NCI-H510A (cell line): ENCODE results near the gene PHLDB3.

Source experiments
- DNase-seq: peaks from one replicate; lab custom pipeline; 2025; lab: John Stamatoyannopoulos, UW

The PHLDB3 gene

DNA sequence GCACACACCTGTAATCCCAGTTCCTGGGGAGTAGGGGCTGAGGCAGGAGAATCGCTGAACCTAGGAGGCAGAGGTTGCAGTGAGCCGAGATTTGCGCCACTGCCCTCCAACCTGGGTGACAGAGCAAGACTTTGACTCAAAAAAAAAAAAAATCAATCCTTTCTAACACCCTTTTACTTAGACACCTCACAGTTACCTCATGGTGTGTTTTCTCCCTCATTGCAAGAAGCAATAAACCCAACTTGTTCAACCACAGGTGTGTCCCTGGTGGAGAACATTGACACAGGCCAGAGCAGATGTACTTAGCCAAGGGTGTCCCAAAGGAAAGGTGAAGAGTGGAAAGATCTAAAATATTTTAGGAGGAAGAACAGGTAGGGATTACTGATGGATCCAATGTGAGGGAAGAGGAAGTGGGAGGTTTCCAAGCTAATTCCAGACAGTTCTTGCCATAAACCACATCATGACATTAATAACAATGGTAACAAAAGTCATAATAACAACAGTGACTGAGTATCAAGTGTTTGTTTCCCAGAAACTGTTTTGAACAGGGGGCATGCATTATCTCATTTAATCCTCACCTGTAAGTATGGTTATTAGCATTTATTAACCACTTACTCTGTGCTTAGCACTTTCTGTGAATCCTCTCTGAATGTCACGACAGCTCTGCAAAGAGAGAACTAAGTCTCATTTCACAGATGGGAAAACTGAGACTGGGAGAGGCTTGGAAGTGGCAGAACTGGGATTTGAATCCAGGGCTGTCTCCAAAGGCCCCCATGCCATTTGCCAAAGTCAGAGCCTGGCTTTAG lies 36.0 kb downstream of the PHLDB3 start:
- DNase-seq, result no peak

DNA sequence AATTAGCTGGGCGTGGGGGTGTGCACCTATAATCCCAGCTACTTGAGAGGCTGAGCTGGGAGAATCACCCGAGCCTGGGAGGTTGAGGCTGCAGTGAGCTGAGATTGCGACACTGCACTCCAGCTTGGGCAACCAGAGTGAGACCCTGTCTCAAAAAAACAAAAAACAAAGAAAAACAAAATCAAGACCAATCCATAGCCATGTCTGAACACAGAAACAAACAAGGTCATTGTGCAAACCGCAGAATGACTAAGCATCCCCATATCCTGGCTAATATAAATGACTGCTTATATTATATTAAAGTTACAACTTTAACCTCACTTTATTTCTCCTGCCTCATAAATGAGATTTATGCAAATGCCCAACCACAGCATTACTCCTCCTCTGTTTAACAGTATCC lies 36.8 kb downstream of the PHLDB3 start:
- no peak for DNase-seq

DNA sequence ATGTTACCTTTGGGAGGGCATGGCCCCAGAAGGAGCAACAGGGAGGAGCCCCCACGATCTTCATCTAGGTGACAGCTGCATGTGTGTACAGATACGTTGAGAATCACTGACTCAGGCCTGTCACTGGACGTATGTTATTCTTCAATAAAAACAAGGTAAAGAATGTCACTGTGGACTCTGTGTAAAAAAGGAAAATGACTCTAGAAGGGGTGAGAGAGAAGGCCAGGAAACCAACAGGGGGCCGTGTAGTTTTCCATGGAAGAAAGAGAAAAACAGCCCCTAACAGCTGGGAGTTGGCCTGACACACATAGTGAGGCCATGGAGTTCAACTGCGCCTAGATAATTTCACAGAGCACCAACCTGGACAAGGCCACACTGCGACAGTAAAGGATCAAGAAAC lies 37.3 kb downstream of the PHLDB3 start:
- DNase-seq, result no peak

DNA sequence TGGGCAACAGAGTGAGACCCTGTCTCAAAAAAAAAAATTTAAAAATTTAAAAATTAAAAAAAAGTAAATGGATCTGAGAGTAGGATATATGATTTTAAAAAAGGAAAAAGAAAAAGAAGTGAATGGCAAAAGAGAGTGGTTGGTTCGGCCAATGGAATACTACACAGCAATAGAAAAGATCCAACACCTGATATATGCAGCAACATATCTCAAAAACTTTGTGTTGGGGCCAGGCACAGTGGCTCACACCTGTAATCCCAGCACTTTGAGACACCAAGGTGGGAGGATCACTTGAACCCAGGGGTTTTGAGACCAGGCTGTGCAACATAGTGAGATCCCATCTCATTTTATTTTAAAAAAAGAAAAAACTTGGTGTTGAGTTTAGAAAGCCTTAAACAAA lies 37.8 kb downstream of the PHLDB3 start:
- no peak for DNase-seq

DNA sequence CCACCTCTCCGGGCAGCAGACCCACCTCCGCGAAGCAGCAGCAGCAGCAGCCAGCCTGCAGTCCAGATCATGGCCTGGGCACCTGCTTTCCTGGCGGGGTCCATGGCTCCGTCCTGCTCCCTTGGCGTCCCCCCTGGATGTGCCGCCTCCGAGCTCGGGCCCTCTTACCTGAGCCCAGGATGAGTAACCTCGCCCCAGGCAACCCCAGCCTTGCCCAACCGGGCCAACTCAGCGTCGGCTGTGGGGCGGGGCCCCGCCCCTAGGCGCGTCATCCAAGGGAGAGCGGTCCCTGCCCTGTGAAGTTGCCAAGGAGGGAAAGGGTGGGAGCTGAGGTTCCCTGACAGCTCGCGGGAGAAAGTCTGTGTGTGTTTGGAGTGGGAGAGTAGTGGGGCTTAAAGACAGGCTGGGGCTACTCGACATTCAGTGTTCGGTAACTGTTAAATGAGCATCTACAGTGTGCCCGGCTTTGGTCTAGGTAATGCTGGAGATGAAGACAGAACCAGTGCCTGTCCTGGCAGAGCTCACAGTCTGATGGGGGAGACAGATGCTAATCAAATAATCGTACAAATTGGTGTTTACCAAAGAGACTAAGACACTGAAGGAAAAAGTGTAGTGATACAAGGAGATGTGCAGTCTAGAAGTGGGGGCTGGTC lies 39.0 kb downstream of the PHLDB3 start, which contains the start of gene LYPD3:
TSS of gene LYPD3 (minus strand) at position 141 of the 653 bp plus-strand sequence. CDS start at position 104, 37 bp downstream.
- no peak for DNase-seq

DNA sequence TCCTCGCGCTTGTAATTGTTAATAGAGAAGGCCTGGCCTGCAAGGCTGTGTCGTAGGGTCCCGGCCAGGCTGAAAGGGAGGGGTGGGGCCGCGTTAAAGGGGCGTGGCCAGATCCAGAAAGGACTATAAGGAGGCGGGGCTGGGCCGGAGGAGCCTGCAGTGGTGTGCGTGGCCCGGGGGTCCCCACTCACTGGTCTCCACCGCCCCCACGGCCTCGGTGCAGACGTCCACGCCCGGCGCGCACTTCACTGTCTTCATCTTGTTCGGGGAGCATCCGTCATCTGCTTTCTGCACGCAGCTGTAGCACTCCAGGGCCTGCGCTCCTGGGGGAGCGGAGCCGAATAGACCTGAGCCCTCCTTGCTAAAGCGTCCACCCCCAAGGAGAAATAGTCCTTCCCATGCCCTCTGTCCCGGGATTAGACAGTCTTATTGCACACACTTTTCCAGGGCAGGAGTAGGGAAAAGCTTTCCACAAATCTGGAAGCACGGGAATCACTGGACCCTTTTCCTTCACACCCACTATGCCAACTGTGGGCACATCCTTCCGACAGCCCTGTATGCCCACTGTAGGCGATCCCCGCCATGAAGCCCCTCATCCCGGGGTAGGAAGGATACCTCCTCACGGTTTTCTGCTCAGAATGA lies 40.3 kb downstream of the PHLDB3 start:
- DNase-seq, result no peak

DNA sequence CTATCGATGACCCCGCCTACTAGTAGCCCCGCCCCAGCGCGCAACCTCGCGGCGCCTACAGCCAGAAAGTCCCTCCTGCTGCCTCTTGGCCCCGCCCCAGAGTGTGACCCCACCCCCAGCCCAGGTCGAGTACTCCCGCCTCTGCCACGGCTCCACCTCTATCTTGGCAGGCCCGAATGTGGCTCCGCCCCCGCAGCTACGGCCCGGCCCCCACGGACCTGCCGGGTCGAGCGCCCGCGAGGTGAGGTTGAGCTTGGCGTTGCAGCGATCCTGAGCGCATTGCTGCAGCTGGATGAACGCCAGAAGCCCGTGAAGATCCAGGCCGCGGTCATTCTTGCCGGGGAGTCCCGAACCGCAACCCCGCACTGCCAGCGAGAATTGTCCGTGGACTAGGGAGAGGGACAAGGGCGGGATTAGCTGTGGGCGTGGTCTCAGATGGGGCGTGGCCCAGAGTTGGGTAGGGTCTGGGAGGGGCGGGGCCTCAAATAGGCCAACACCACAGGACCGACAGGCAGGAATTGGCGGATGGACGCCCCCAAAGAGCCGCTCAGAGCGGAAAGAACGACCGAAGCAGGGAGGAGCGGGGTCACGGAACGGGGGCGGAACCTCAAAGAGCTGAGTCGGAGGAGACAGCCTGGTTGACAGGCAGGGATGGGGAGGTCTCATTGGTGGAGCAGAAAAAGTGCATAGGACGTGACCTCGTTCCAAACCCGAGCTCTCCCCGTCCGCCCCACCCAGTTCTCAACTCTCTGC lies 41.0 kb downstream of the PHLDB3 start:
- DNase-seq, result peak; percentile 36

DNA sequence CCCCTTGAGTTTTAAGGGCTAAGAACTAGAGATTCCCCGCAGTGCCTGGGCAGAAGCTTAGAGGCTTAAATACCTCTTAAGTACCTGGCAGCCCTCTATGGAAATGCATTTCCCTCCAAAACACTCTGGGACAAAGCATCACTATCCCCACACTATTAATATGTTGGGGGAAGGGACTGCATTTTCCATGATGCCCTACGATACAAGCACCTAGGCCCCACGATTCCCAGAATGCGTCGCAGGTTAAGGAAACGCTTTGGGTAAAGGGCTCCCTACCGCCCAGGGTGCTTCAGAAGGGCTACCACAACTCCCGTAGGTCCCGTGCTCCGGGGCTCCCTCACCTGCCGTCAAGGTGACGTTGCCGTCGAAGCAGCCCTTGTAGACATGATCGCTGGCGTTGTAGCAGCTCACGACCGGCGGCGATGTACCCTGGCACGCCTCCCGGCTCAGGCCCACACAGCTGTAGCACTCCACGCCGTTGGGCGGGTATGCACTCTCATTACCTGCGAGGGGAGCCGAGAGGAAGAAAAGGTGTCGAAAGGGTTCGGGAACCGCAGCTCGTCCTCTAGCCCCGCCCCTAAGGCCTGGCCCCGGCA lies 41.7 kb downstream of the PHLDB3 start:
- DNase-seq, result peak; percentile 36

DNA sequence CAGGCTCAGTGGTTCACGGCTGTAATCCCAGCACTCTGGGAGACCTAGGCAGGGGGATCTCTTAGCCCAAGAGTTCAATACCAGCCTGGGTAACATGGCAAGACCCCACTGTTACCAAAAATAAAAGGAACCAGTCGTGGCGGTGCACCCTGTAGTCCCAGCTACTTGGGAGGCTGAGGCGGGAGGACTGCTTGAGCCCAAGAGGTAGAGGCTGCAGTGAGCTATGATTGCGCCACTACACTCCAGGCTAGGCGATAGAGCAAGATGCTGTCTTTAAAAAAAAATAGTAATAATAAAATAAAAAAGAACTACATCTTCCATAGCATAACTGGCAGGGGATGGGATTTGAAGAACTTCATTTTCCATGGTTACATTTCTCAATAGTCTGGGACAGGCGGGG lies 42.2 kb downstream of the PHLDB3 start:
- DNase-seq, result no peak

DNA sequence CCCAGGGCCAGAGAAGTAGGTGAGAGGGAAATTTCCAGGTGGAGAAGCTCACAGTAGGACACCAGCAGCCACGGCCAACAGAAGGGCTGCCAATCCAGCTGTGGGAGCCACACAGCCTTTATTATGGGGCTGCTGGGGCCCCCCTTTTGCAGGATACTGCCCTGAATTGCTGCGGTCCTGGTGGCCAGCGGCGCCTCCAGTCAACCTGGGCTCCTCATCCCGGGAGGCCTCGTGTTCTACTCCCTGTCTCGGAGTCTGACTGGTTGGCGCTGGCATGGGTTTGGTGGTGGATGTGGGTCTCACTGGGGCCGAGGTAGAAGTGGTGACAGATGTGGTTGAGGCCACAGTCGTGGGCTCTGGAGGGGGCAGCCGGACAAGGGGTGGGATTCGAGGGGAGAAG lies 43.2 kb downstream of the PHLDB3 start:
- DNase-seq, result no peak

DNA sequence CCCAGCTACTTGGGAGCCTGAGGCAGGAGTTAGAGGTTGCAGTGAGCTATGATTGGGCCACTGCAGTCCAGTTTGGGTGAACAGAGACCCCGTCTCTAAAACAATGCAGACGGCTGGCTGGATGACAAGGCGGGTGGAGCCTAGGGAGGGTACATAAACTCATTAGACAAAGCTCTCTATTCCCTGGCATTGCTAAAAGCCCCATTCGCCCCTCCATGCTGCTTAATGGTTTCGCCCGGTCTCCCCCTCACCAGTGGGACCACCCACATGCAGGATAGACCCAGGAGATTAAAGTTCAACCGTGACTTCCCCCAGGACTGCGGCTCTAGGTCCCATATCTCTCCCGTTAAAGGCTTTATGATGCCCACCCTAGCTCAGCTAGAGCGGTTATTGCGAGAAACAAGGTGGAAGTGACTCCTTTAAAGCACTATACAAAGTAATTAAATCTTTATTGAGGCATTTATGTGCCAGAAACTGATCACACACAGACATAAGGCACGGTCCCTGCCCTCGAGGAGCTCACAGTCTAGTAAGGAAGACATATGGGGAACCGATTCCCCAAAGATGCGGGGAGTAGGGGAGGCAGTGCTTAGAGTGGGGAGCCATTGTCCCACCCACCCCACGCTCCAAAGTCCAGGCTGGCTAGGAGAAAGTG lies 44.1 kb downstream of the PHLDB3 start:
- DNase-seq, result no peak

DNA sequence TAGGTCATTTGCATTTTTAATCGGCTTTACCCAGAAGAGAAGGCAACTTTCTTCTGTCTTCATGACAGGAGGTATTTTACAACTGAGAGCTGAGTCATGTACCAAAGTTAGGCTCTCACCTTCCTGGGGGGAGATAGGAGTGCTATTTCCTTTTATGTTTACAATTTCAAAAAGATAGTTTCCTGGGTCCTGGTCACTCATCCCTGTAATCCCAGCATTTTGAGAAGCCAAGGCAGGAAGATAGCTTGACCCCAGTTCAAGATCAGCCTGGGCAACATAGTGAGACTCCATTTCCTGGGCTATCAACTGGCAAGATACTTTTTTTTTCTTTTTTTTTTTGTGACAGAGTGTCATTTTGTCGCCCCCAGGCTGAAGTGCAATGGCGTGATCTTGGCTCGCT lies 46.7 kb downstream of the PHLDB3 start:
- no peak for DNase-seq

DNA sequence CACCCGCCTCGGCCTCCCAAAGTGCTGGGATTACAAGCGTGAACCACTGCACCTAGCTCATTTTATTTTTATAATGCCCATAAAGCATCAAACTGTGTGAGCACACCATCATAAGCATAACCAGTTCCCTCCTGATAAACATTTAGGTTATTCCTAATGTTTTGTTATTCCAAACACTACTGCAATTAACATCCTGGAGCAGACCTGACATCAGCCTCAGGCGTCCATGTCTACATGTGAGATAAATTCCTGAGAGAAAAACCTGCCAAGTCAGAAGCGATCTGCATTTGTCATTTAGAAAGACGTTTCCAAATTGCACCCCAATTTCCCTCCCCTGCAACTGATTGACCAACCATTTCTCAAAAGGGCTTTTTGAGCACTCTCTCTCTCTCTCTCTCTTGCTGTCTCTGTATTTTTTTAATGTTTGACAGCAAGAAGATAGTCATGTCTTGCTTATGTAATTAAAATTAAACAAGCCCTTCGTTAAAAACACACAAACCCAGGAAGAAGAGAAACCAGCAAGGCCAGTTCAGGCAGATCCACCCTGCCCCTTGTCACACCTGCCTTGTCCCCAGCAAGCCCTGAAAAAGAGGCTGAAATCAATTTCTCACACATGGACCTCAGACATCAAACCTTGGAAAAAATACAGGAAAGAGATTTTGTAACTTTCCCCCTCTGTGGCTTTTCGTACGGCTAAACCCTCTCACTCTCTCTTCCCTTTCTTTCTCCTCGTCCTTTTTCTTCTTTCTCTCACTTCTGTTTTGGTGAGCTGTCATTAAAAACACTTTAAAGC lies 49.0 kb downstream of the PHLDB3 start:
- DNase-seq, result no peak

DNA sequence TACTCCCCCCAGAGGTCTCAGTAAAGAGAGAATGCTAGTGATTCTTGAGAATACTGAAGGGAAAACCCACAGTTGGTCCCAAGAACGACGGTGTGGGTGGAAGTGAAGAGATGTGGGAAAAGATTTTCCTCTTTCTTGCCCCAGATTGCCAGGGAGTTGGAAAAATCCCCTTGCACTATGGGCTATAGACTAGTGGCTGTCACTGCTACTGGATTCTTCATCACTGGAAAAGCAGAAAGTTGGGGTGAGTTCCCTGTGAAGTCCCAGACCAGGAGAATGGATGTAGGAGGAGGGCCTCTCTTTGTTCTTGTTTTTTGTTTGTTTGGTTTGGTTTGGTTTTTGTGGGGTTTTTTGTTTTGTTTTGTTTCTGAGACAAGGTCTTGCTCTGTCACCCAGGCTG lies 50.5 kb downstream of the PHLDB3 start:
- no peak for DNase-seq

DNA sequence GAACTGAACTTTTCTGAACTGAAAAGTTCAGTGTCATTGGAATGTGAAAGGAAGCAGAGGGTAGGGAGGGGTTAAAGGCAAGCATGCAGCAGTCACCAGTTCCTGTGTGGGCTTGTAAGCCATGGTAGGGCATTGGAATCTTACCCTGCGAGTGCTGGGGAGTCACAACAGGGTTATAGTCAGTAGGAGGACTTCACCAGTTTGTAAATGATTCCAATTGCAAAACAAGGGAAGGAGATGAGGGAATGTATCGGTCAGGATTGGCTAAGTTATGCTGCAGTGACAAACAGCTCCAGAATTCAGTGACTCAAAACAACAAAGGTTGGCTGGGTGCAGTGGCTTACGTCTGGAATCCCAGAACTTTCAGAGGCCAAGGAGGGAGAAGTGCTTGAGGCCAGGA lies 52.0 kb downstream of the PHLDB3 start:
- DNase-seq, result no peak

DNA sequence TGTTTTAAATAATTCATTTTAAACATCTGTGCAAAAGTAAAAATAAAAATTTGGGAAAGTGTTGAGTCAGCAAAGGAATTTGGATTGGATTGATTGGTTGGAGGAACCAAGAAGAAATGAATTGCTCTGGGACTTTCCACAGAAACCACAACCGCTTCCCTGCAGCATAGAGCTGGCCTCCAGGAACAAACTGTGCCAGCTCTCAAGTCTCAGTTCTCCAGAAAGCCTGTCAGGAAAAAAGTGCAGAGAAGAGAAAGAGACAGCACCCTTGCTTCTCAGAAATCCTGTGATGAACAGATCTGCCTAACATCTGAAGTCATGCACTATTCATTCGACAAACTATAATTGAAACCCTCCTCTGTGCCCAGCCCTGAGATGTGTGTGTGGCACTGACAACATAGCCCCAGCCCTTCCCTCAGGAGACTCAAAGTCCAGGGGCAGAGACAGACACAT lies 54.0 kb downstream of the PHLDB3 start:
- no peak for DNase-seq

DNA sequence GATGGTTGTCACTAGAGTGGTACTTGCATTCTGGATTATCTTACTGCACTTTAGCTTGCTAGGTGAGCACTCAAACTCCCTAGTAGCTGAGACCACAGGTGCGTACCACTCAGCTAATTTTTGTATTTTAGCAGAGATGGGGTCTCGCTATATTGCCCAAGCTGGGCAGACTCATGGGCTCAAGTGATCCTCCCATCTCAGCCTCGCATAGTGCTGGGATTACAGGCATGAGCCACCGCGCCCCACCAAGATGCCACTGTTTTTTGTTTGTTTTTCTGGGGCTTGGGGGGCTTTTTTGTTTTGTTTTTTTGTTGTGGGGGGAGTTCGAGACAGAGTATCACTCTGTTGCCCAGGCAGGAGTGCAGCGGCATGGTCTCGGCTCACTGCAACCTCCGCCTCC lies 56.9 kb downstream of the PHLDB3 start:
- DNase-seq, result no peak

DNA sequence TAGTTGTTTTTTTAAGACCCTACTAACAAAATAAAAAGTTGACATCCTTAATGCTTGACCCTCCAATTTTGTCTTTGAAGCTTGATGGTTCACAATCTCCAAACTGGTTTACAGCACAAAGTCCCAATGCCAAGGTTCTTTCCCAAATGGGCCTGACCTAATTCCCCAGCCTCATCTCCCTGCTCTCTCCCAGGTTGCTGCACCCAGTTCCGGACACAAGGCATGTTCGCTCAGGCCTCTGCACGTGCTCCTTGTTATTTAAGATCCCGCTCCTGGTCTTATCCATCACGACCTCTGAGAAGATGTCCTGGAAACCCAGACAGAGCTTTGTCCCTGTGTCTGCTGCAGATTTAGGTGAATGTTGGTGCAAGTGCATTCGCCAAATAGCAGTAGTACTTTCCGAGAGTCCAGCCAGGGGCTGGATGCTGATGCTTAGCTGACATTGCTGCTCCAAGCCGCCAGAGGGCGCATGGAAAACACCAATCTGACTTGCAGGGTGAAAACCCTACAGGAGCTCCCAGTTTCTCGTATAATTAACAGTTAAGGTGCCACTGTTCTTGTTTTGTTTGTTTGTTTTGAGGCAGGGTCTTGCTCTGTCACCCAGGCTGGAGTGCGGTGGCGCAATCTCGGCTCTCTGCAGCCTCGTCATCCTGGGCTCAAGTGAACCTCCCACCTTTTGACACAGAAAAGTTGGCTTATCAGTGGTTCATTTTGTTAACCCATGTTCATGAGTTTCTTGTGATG lies 57.6 kb downstream of the PHLDB3 start:
- DNase-seq, result peak; percentile 14

DNA sequence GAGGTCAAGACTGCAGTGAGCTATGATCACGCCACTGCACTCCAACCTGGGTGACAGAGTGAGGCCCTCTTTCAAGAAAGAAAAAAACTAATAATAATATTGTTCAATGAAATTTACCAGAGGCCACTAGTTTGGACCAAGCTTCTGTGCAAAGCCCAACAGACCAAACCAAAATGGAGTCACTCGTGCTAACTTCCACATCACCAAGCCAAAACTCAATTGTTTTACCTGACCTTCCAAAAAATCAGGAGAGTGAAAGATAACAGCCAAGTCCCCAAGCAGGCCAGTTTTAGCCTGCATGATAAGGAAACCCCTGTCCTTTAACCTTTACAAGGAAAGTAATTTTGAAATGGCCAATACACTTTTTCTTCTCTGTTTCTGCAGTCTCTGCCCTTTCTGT lies 59.1 kb downstream of the PHLDB3 start:
- DNase-seq, result no peak
